AG09309 (cell line): Measurements from ENCODE around the gene ZDHHC8.
A peak's percentile ranks its signal among the peaks of the same experiment; 100 is the strongest.

Experiments
- DNase-seq: peaks from one replicate; pipeline ENCODE4 v3.0.0-alpha.2; 2010; ENCODE audit warnings: low read depth
- H3K4me3 ChIP-seq: 2 replicates; pipeline ENCODE4 v1.5.1; 2011; ENCODE audit warnings: mild to moderate bottlenecking, low read depth, low read length, moderate library complexity; ENCODE audit not compliant: control insufficient read depth
- CTCF ChIP-seq: IDR thresholded peaks from 2 replicates; pipeline ENCODE4 v1.5.1; 2011; ENCODE audit warnings: mild to moderate bottlenecking, low read depth, low read length, inconsistent platforms; ENCODE audit not compliant: insufficient read depth, control insufficient read depth; ENCODE audit errors: missing control alignments

Gene ZDHHC8

GRCh38 chr22:20116376-20116950 is 15.1 kb upstream of the ZDHHC8 start:
- peak overlapping the region; percentile 84 for H3K4me3 ChIP-seq
- TF ChIP-seq CTCF = no peak
- DNase-seq = no peak

GRCh38 chr22:20116951-20117632 is 14.5 kb upstream of the ZDHHC8 start, which contains the start of gene TRMT2A:
Gene TRMT2A, minus strand, starts transcription at chr22:20117226. Its CDS starts 320 bp downstream, at chr22:20116906.
- TF ChIP-seq CTCF = no peak
- H3K4me3 ChIP-seq = peak within 1 kb of the TSS; percentile 84
- DNase-seq = peak; percentile 87

GRCh38 chr22:20117633-20118299 is 13.8 kb upstream of the ZDHHC8 start:
- H3K4me3 ChIP-seq = peak overlapping the region; percentile 79
- no peak for TF ChIP-seq CTCF
- no peak for DNase-seq

- TF ChIP-seq CTCF = no peak
- peak overlapping the region; percentile 79 for H3K4me3 ChIP-seq
- DNase-seq = no peak
Measured at GRCh38 chr22:20118300-20119020, 13.1 kb upstream of the ZDHHC8 start.

- no peak for DNase-seq
- no peak overlapping the region for H3K4me3 ChIP-seq
- no peak for TF ChIP-seq CTCF
Measured at GRCh38 chr22:20121856-20122415, 9.7 kb upstream of the ZDHHC8 start.
